Measurements from ENCODE around the gene WT1.

WT1 gene

GRCh38 chr11:32439501-32440210 is 4.3 kb upstream of the WT1 start:
- TF ChIP-seq ZNF335 (tag by site-specific recombination; conservative IDR thresholded peaks at IDR 0.05) (no peak), ZBTB26 (tag by site-specific recombination; optimal IDR thresholded peaks at IDR 0.05) (no peak), ZNF211 (tag by site-specific recombination; IDR thresholded peaks at IDR 0.05; ENCODE audit: low read depth) (no peak), ZNF239 (tag by site-specific recombination; IDR thresholded peaks at IDR 0.05) (no peak), WT1 (tag by site-specific recombination; IDR thresholded peaks at IDR 0.05) (no peak), GFI1B (tag by site-specific recombination; IDR thresholded peaks at IDR 0.05) (no peak), ZNF221 (tag by site-specific recombination; IDR thresholded peaks at IDR 0.05; ENCODE audit: borderline replicate concordance) (no peak), PRDM10 (tag by site-specific recombination; IDR thresholded peaks at IDR 0.05) (no peak), ZNF544 (tag by site-specific recombination; IDR thresholded peaks at IDR 0.05) (no peak), PATZ1 (tag by site-specific recombination; IDR thresholded peaks at IDR 0.05) (no peak), MYNN (tag by site-specific recombination; IDR thresholded peaks at IDR 0.05; ENCODE audit: borderline replicate concordance) (no peak)
- H3K36me3 ChIP-seq (ENCODE audit: control insufficient read depth in 2 of 2, insufficient read depth in 1 of 2, low read length in 2 of 2): no peaks in the 10 kb centered on the region
- ChIA-PET CTCF (interaction anchor here (1.7 kb wide), 1 partner anchor 53 kb away, joined by 6 read pairs; no protein-coding TSS in a partner anchor), POLR2A (no interaction called here)
- H3K27ac ChIP-seq (ENCODE audit: extremely low read depth, low read depth, low read length): no peak overlapping the region
- H3K9me3 ChIP-seq (ENCODE audit: control insufficient read depth, insufficient read depth, low read depth, low read length): no peaks in the 10 kb centered on the region
- no peak overlapping the region for H3K4me3 ChIP-seq (ENCODE audit: low read depth, low read length)
- no peaks in the 10 kb centered on the region for H3K4me1 ChIP-seq (ENCODE audit: control insufficient read depth, insufficient read depth, low read length)

DNA sequence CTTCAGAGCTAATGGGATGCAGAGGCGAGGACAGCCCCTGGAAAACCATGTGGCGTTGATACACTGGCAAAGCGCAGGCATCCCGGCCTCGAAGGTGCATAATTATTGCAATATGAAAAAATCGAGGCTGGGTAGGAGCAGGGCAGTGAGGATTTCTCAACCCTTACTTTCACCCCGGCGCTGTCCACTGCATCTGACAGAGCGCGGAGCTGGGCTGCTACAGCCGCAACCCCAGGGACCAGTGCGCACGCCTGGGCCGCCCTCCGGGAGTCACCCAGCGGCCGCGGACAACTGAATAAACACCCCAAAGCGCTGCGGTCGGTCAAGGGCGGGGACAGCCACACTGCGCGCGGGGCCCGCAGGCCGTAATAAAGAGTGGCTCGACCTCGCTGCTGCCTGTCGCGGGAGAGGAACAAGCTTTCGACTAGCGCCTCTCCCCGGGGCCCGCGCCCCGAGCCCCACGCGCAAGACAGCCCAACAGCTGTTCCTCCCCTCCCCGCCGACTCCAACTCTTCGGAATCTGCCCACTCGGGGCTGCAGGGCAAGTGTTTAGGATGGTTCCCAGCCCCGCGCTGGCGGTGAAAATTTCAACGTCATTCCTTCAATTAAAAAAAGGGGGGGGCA is 3.6 kb upstream of the WT1 start:
- H3K4me3 ChIP-seq (ENCODE audit: low read depth, low read length): peak overlapping the region; percentile 5
- no peaks in the 10 kb centered on the region for H3K9me3 ChIP-seq (ENCODE audit: control insufficient read depth, insufficient read depth, low read depth, low read length)
- no peak overlapping the region for H3K27ac ChIP-seq (ENCODE audit: extremely low read depth, low read depth, low read length)
- no peaks in the 10 kb centered on the region for H3K36me3 ChIP-seq (ENCODE audit: control insufficient read depth in 2 of 2, insufficient read depth in 1 of 2, low read length in 2 of 2)
- no peaks in the 10 kb centered on the region for H3K4me1 ChIP-seq (ENCODE audit: control insufficient read depth, insufficient read depth, low read length)
- ChIA-PET CTCF (interaction anchor here (1.7 kb wide), 1 partner anchor 53 kb away, joined by 6 read pairs; no protein-coding TSS in a partner anchor), POLR2A (no interaction called here)
- TF ChIP-seq MYNN (tag by site-specific recombination; IDR thresholded peaks at IDR 0.05; ENCODE audit: borderline replicate concordance): no peak
- no peak for TF ChIP-seq ZNF366 (tag by site-specific recombination; conservative IDR thresholded peaks at IDR 0.05)
- no peak for TF ChIP-seq TRIM28 (IDR thresholded peaks at IDR 0.05; ENCODE audit: borderline replicate concordance, low read length)
- no peak for TF ChIP-seq SETDB1 (IDR thresholded peaks at IDR 0.05; ENCODE audit: insufficient read length, low read length)
- TF ChIP-seq ZNF785 (tag by site-specific recombination; IDR thresholded peaks at IDR 0.05): no peak
- TF ChIP-seq, protein P1, sequence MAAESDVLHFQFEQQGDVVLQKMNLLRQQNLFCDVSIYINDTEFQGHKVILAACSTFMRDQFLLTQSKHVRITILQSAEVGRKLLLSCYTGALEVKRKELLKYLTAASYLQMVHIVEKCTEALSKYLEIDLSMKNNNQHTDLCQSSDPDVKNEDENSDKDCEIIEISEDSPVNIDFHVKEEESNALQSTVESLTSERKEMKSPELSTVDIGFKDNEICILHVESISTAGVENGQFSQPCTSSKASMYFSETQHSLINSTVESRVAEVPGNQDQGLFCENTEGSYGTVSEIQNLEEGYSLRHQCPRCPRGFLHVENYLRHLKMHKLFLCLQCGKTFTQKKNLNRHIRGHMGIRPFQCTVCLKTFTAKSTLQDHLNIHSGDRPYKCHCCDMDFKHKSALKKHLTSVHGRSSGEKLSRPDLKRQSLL (tag by site-specific recombination; IDR thresholded peaks at IDR 0.05): no peak
- no peak for TF ChIP-seq ZNF155 (tag by site-specific recombination; IDR thresholded peaks at IDR 0.05)
- TF ChIP-seq ZNF148 (tag by site-specific recombination; IDR thresholded peaks at IDR 0.05; ENCODE audit: borderline replicate concordance): no peak
- no peak for TF ChIP-seq OVOL3 (tag by site-specific recombination; IDR thresholded peaks at IDR 0.05)
- no peak for TF ChIP-seq ZNF391 (tag by site-specific recombination; IDR thresholded peaks at IDR 0.05; ENCODE audit: borderline replicate concordance, low read depth)
- TF ChIP-seq ZNF48 (tag by site-specific recombination; IDR thresholded peaks at IDR 0.05): no peak

Data from HEK293 (cell line).